IMR-90 (cell line): Measurements from ENCODE around the gene SPAG9. TPM values are rescaled to one million over a fixed set of nuclear protein-coding genes. Genes with fewer than 3 reads are reported as not detected.

Source experiments
- ATAC-seq: fragments of 200-7000 bp; cut with Tn5 transposase; 2 replicates; pipeline ENCODE4 v1.9.1; 2020; ENCODE audit warnings: low read depth, mild to moderate bottlenecking, moderate library complexity
- BruUV-seq: library from RNA; stranded (reverse); fragments of 400-500 nt; replicated peaks from 2 replicates; lab custom pipeline; 2021; lab: Mats Ljungman, UMichigan
- CTCF ChIA-PET: fragments of 300-600 bp; formaldehyde crosslinking; extraction: SDS; loops from one replicate; lab custom pipeline; 2021; ENCODE audit warnings: antibody characterized with exemption; lab: Yijun Ruan, JAX
- POLR2A ChIA-PET: fragments of 300-600 bp; sonication (Branson Sonifier 250); formaldehyde crosslinking; loops from one replicate; lab custom pipeline; 2022; ENCODE audit warnings: antibody characterized with exemption; ENCODE audit not compliant: unreplicated experiment; lab: Charles Lee
- DNase-seq: peaks from one replicate; pipeline ENCODE4 v3.0.0; 2013
- H2AFZ ChIP-seq: replicated peaks from 2 replicates; pipeline ENCODE3; 2013; ENCODE audit warnings: low read length, mild to moderate bottlenecking; ENCODE audit not compliant: poor library complexity
- H2AK5ac ChIP-seq: 2 replicates; pipeline ENCODE4 v1.6.1; 2013; ENCODE audit warnings: low read depth, low read length, inconsistent platforms
- H2AK9ac ChIP-seq: replicated peaks from 2 replicates; pipeline ENCODE3; 2013; ENCODE audit warnings: mild to moderate bottlenecking, low read depth, low read length, moderate library complexity; ENCODE audit not compliant: poor library complexity
- H2BK120ac ChIP-seq: 2 replicates; pipeline ENCODE4 v1.6.1; 2013; ENCODE audit warnings: low read depth, low read length, inconsistent platforms
- H2BK15ac ChIP-seq: 3 replicates; pipeline ENCODE4 v1.6.1; 2013; ENCODE audit warnings: low read depth, low read length, inconsistent platforms
- H2BK20ac ChIP-seq: 2 replicates; pipeline ENCODE4 v1.6.1; 2013; ENCODE audit warnings: low read depth, mild to moderate bottlenecking, inconsistent platforms, low read length, moderate library complexity
- H2BK5ac ChIP-seq: 2 replicates; pipeline ENCODE4 v1.6.1; 2013; ENCODE audit warnings: mild to moderate bottlenecking, low read depth, low read length, inconsistent platforms; ENCODE audit not compliant: poor library complexity, severe bottlenecking
- H3K14ac ChIP-seq: replicated peaks from 2 replicates; pipeline ENCODE4 v1.6.1; 2013; ENCODE audit warnings: low read depth, low read length, inconsistent platforms
- H3K18ac ChIP-seq: 2 replicates; pipeline ENCODE4 v1.6.1; 2013; ENCODE audit warnings: low read depth, low read length, control low read depth
- H3K23ac ChIP-seq: 2 replicates; pipeline ENCODE4 v1.6.1; 2013; ENCODE audit warnings: low read depth, low read length, inconsistent platforms
- H3K27ac ChIP-seq: 2 replicates; pipeline ENCODE4 v1.5.1; 2013; ENCODE audit warnings: mild to moderate bottlenecking, control low read depth, low read length; ENCODE audit not compliant: insufficient read depth
- H3K27me3 ChIP-seq: 2 replicates; pipeline ENCODE4 v1.6.1; 2013; ENCODE audit warnings: low read length; ENCODE audit not compliant: control insufficient read depth, insufficient read depth
- H3K36me3 ChIP-seq: 2 replicates; pipeline ENCODE4 v1.6.1; 2013; ENCODE audit warnings: low read length, mixed read lengths; ENCODE audit not compliant: control insufficient read depth, insufficient read depth
- H3K4ac ChIP-seq: 2 replicates; pipeline ENCODE4 v1.6.1; 2013; ENCODE audit warnings: low read depth, low read length, inconsistent platforms
- H3K4me1 ChIP-seq: 2 replicates; pipeline ENCODE4 v1.6.1; 2013; ENCODE audit warnings: low read length, mixed read lengths; ENCODE audit not compliant: control insufficient read depth, insufficient read depth
- H3K4me2 ChIP-seq: 2 replicates; pipeline ENCODE4 v1.6.1; 2013; ENCODE audit warnings: low read depth, mild to moderate bottlenecking, control low read depth, low read length, moderate library complexity
- H3K4me3 ChIP-seq: 2 replicates; pipeline ENCODE4 v1.5.1; 2013; ENCODE audit warnings: low read depth, mild to moderate bottlenecking, control low read depth, low read length, moderate library complexity; ENCODE audit not compliant: insufficient read depth
- H3K56ac ChIP-seq: 2 replicates; pipeline ENCODE4 v1.6.1; 2013; ENCODE audit warnings: low read length, inconsistent platforms; ENCODE audit not compliant: insufficient read depth; ENCODE audit errors: extremely low read depth
- H3K79me1 ChIP-seq, 2 experiments: 2 replicates each; pipeline ENCODE4 v1.6.1; 2013; ENCODE audit warnings: low read length in 2 of 2, inconsistent platforms in 1 of 2, low read depth in 1 of 2
- H3K9ac ChIP-seq: 2 replicates; pipeline ENCODE4 v1.6.1; 2013; ENCODE audit warnings: low read depth, low read length, control low read depth
- H3K9me1 ChIP-seq: 2 replicates; pipeline ENCODE4 v1.6.1; 2013; ENCODE audit warnings: low read length, inconsistent platforms; ENCODE audit not compliant: insufficient read depth
- H3K9me3 ChIP-seq: 2 replicates; pipeline ENCODE4 v1.6.1; 2013; ENCODE audit warnings: low read length; ENCODE audit not compliant: control insufficient read depth, insufficient read depth
- H4K20me1 ChIP-seq: 2 replicates; pipeline ENCODE4 v1.6.1; 2013; ENCODE audit warnings: low read length, inconsistent platforms; ENCODE audit not compliant: insufficient read depth
- H4K5ac ChIP-seq: 2 replicates; pipeline ENCODE4 v1.6.1; 2013; ENCODE audit warnings: mild to moderate bottlenecking, low read depth, low read length, control low read depth
- H4K8ac ChIP-seq, 2 experiments: 2 replicates each; pipeline ENCODE4 v1.6.1; 2013; ENCODE audit warnings: low read depth in 2 of 2, low read length in 2 of 2, control low read depth in 1 of 2, inconsistent platforms in 1 of 2
- H4K91ac ChIP-seq: 2 replicates; pipeline ENCODE4 v1.6.1; 2013; ENCODE audit warnings: low read depth, low read length, inconsistent platforms; ENCODE audit not compliant: insufficient read depth
- FOS ChIP-seq: fragments of 150-350 bp; IDR thresholded peaks from 2 replicates; pipeline ENCODE4 v1.6.1; 2016; ENCODE audit warnings: low read depth, low read length
- RCOR1 ChIP-seq: IDR thresholded peaks from 2 replicates; pipeline ENCODE4 v1.6.1; 2012; ENCODE audit warnings: mild to moderate bottlenecking, low read length, improper control_type of control experiment; ENCODE audit not compliant: insufficient replicate concordance
- WGBS, 2 experiments: methylation state at CpG; one replicate each; pipeline versions ENCODE4 v1.1.5 to v1.1.7; 2013; ENCODE audit warnings: missing lambda C conversion rate in 2 of 2; ENCODE audit not compliant: insufficient read length in 1 of 2; ENCODE audit errors: extremely low coverage in 2 of 2; 5-methylcytosine and 5-hydroxymethylcytosine counted together
- dilution Hi-C: fragments of 300-500 bp; cut with HindIII; formaldehyde crosslinking; loops from one replicate; pipeline ENCODE4 v1.14.3; 2018; ENCODE audit warnings: low sequenced_read_pairs; ENCODE audit not compliant: unreplicated experiment
- in situ Hi-C: fragments of 300-500 bp; cut with MboI; formaldehyde crosslinking; loops from 3 replicates; pipeline ENCODE4 v1.14.3; 2019; ENCODE audit warnings: low sequenced_read_pairs, inconsistent platforms, mixed read lengths
- intact Hi-C: fragments of 100-400 bp; cut with micrococcal nuclease; formaldehyde crosslinking; loops from 2 replicates; pipeline ENCODE4 v1.10.0; 2022
- polyA plus RNA-seq, 3 experiments: library from polyadenylated mRNA; depleted of rRNA; stranded (reverse); fragments of >200 nt; gene quantifications; 2 replicates each; pipeline ENCODE4 v1.2.3, GENCODE V29; 2012; ENCODE audit warnings: low replicate concordance in 1 of 3
- total RNA-seq: library from RNA; depleted of rRNA; stranded (reverse); fragments of >200 nt; gene quantifications from 2 replicates; pipeline ENCODE4 v1.2.3, GENCODE V29; 2012

SPAG9 gene
- total and polyA plus RNA-seq, 2 of the 4 experiments (the other 2 are of a cell fraction): 26.7 to 75.5 TPM

- WGBS, 2 experiments: 100% methylated on average over 3 of the region's 3 CpGs; no CpG with 5 or more reads in 1 of the 2 experiments
- intact Hi-C loops: no loop called here
- no peak overlapping the region for H3K4me2 ChIP-seq
- ChIA-PET CTCF (no interaction called here), POLR2A (no interaction called here)
- no peak overlapping the region for H3K14ac ChIP-seq
- no peaks in the 10 kb centered on the region for H3K27me3 ChIP-seq
- no peak overlapping the region for H2BK15ac ChIP-seq
- H3K4ac ChIP-seq: no peak overlapping the region
- no peak overlapping the region for H2BK5ac ChIP-seq
- no TSS peak for BruUV-seq
- dilution Hi-C loops: no loop called here
- H2BK20ac ChIP-seq: no peak overlapping the region
- peaks cover 9% of the 10 kb centered on the region for H3K36me3 ChIP-seq
- H3K4me1 ChIP-seq: 0 out of 2 replicates have a peak, but pooled peaks cover 1% of the 10 kb centered on the region
- no peak overlapping the region for H2AFZ ChIP-seq
- no peak overlapping the region for H4K5ac ChIP-seq
- H3K56ac ChIP-seq: no peak overlapping the region
- no peaks in the 10 kb centered on the region for H3K9me1 ChIP-seq
- H3K9ac ChIP-seq: no peak overlapping the region
- no peak overlapping the region for H4K8ac ChIP-seq
- H2AK5ac ChIP-seq: no peak overlapping the region
- peaks cover 27 to 58% of the 10 kb centered on the region in 2 experiments for H3K79me1 ChIP-seq
- DNase-seq (no peak), ATAC-seq (no peak)
- H3K18ac ChIP-seq: no peak overlapping the region
- H4K20me1 ChIP-seq: no peaks in the 10 kb centered on the region; the same call in 1 of the 2 replicates
- no peak overlapping the region for H2BK120ac ChIP-seq
- H3K27ac ChIP-seq: no peak overlapping the region
- no peak overlapping the region for H3K4me3 ChIP-seq
- H3K23ac ChIP-seq: no peak overlapping the region
- no peak overlapping the region for H2AK9ac ChIP-seq
- H4K91ac ChIP-seq: no peak overlapping the region
- in situ Hi-C loops: no loop called here
- no peaks in the 10 kb centered on the region for H3K9me3 ChIP-seq
- no peak for TF ChIP-seq RCOR1
- TF ChIP-seq FOS: no peak
Observed at GRCh38 chr17:51076821-51077220, 43.8 kb downstream of the SPAG9 start.
